Activated CD4-positive, alpha-beta T cell treated with anti-CD3 and anti-CD28 coated beads for 48 hours (primary cell): ENCODE results near the gene TBX4.
"Not testable (repeated sequence)": the region's sequence is repeated elsewhere in the genome, so short reads cannot be mapped to it uniquely, and the experiment has no call there.

Source experiments
- DNase-seq: peaks from one replicate; pipeline ENCODE4 v3.0.0-alpha.2; 2020

TBX4 gene

DNA sequence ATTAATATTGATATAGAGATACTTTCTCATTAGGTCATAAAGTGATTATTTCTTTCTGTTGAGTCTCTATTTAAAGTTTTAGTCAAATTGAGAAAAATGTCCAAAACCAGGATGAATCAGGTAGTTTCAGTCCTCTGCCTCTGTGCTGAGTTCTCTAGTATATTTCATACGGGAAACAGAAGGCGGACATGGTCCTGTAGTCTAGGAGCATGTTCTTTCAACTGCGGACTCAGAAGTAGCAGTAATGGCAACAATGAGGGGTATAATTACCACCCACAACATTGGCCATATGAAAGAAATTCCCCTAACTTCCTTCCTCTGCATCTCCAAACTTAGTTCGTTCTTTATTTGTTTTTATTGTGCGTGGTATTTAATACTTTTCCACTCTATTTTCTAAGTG, 50.1 kb downstream of the TBX4 start:
- no peak for DNase-seq

GRCh38 chr17:61503961-61504360, 51.7 kb downstream of the TBX4 start:
- no peak for DNase-seq

- DNase-seq = no peak
These were observed 52.5 kb downstream of the TBX4 start for GRCh38 chr17:61504697-61505096.

DNA sequence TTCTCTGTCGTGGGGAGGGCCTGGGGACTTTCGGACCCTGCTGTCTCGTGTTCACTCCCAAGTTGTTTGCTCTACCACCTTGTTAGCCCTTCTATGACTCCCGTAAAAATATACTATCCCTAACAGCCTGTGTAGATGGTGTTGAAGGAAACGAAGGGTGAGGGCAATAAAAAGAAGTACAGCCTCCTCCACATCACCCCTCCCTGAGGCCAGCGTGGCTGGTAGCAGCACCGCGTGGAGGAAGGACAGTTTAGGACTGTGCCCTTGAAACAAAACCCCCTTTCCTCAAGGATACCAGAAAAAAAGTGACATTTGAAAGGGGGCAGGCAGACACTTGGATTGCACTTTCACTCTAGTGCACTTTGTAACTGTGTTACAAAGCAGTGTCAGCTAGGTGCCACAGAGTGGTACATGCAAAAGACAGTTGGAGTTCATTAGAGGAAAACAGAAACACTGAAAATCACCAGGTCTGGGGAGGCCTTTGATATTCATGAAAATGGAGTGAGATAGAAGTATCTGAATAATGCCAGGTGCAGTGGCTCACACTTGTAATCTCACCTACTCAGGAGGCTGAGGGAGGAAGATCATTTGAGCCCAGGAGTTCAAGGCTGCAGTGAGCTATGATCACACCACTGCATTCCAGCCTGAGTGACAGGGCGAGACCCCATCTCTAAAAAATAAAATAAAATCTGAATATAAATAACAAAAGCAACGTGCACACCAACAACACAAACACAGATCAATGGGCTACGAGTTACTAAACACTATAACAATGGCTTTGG, 53.8 kb downstream of the TBX4 start:
- no peak for DNase-seq

- DNase-seq = no peak
These were observed 55.3 kb downstream of the TBX4 start for GRCh38 chr17:61507383-61508066.

- DNase-seq = no peak
These were observed 56.7 kb downstream of the TBX4 start for GRCh38 chr17:61508912-61509311.

- not testable (repeated sequence) for DNase-seq
These were observed 57.2 kb downstream of the TBX4 start for GRCh38 chr17:61509454-61509853.

DNA sequence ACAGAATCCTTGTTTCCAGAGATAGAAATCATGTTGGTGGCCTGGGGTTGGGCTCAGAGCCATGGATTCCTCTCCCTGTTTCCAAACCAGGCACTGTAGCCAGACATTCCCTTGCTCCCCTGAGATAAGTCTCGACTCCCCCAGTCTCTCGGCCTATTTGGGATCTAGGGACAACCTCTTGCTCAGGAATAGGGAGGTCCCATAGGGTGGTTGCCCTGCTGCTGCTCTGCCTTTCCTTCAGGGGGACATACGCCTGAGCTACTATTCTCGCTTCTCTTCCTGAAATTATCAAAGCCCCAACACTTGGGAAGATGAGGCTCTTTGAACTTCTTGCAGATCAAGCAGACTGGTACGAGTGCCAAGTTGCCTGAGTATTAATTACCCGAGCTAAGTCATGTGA, 58.0 kb downstream of the TBX4 start:
- no peak for DNase-seq

GRCh38 chr17:61510991-61511390, 58.8 kb downstream of the TBX4 start:
- DNase-seq = no peak

DNA sequence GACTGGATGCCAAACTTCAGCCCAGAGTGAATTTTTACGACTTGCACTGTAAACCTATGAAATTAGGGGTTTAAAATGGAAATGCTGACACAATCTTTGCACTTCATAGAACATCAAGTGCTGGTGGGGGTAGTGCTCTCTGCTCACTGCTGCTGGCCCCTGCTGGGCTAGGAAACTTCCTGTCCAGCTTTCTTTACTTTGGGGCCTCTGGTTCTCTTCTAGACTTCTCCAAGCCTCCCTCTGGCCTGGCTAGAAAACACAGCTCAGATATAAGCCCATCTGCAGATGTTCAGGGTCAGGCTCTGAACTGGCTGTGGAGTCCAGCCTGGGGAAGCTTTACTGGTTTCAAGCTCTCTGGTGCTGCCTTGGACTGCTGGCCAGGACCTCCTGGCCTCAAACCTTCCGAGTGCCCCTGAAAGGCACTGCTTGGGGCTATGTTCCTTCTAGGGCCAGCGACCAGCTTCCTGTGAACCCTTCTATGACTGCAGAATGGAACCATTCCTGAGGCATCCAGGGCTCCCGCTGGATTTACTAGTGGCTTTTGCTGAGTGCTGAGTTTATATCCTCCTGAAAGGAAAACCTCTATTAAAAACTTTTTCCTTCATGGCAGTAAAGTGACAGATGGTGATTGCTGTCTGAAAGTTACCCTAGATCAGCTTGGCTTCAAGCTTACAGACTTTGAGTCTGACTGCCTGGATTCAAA, 59.4 kb downstream of the TBX4 start:
- DNase-seq = no peak

GRCh38 chr17:61514491-61514890, 62.3 kb downstream of the TBX4 start:
- DNase-seq = no peak

GRCh38 chr17:61517265-61517664, 65.0 kb downstream of the TBX4 start:
- no peak for DNase-seq

- no peak for DNase-seq
These were observed 65.8 kb downstream of the TBX4 start for GRCh38 chr17:61517843-61518606.

- DNase-seq = no peak
These were observed 66.9 kb downstream of the TBX4 start for GRCh38 chr17:61519139-61519538.

- no peak for DNase-seq
These were observed 67.7 kb downstream of the TBX4 start for GRCh38 chr17:61519754-61520440.

- DNase-seq = no peak
These were observed 68.7 kb downstream of the TBX4 start for GRCh38 chr17:61520897-61521296.

GRCh38 chr17:61522088-61522487, 69.9 kb downstream of the TBX4 start:
- DNase-seq = no peak

DNA sequence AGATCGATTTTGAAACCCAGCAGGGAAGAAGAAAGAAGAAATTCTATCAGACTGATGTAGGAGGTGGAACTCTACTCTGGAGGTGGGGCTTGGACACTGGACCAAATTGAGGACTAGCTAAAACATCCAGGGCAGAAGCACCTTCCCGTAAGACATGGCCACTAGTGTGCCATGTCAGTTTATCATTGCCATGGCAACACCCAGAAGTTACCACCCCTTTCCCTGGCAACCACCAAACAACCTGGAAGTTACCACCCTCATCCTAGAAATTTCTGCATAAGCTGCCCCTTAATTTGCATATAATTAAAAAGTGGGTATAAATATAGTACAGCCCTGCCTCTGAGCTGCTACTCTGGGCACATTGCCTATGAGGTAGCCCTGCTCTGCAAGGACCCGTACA, 72.1 kb downstream of the TBX4 start:
- DNase-seq = no peak

GRCh38 chr17:61527441-61527840, 75.2 kb downstream of the TBX4 start:
- DNase-seq = not testable (repeated sequence)

GRCh38 chr17:61528171-61528570, 75.9 kb downstream of the TBX4 start:
- no peak for DNase-seq

DNA sequence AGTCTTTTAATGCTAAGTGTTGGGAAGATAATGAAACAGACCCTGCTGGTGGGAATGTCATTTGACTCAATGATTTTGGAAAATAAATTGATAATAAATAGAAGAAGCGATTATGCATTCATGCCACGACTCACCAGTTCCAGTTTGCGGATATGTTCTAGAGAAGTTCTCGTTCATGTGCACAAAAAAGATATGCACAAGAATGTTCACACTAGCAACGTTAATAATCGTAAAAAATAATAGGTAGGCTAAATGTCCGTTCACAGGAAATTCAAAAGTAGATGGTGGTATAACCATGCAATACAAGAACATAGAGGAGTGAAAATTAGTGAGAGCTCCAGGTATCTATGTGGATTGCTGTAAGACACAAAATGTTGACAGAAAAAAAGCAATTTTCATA, 79.0 kb downstream of the TBX4 start:
- no peak for DNase-seq

DNA sequence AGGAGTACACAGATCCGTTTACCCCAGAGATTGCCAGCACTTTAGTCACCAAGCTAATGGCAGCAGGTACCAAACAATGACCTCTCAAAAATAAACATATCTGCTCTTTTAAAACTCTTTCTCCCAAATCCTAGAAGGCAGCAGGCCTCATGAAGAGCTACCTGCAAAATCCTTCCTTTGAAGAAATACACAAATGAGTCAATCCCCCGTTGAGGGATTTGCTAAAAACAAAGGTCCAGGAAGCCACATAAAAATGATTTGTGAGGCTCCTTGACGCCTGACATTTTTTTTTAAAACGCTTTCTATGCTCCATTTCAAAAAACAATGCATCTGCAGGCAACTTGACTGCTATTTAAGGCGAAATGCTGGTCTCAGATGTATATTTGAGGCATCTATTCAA, 80.6 kb downstream of the TBX4 start:
- DNase-seq = no peak

GRCh38 chr17:61533797-61534196, 81.6 kb downstream of the TBX4 start:
- no peak for DNase-seq
